IPS DF 19.7 (cell line): ENCODE results near the gene LYRM4.

Source experiments
- DNase-seq: peaks from one replicate; pipeline ENCODE4 v3.0.0-alpha.2; 2013; ENCODE audit warnings: low read depth, low spot score

Gene LYRM4

GRCh38 chr6:5246141-5247097, 14.3 kb downstream of the LYRM4 start:
- DNase-seq: no peak

GRCh38 chr6:5243069-5243468, 17.7 kb downstream of the LYRM4 start:
- DNase-seq: no peak

- DNase-seq: no peak
Measured at GRCh38 chr6:5241252-5241651, 19.5 kb downstream of the LYRM4 start.

- no peak for DNase-seq
Measured at GRCh38 chr6:5238336-5238735, 22.4 kb downstream of the LYRM4 start.

- DNase-seq: no peak
Measured at GRCh38 chr6:5237805-5238204, 22.9 kb downstream of the LYRM4 start.

- DNase-seq: no peak
Measured at GRCh38 chr6:5235830-5236229, 24.9 kb downstream of the LYRM4 start.

GRCh38 chr6:5234874-5235273, 25.9 kb downstream of the LYRM4 start:
- no peak for DNase-seq

GRCh38 chr6:5231289-5231688, 29.5 kb downstream of the LYRM4 start:
- no peak for DNase-seq

- no peak for DNase-seq
Measured at GRCh38 chr6:5230081-5230480, 30.7 kb downstream of the LYRM4 start.

GRCh38 chr6:5229356-5229755, 31.4 kb downstream of the LYRM4 start:
- no peak for DNase-seq

- no peak for DNase-seq
Measured at GRCh38 chr6:5223309-5223708, 37.4 kb downstream of the LYRM4 start.

- no peak for DNase-seq
Measured at GRCh38 chr6:5220443-5220842, 40.3 kb downstream of the LYRM4 start.

- DNase-seq: no peak
Measured at GRCh38 chr6:5219011-5219691, 41.6 kb downstream of the LYRM4 start.

- DNase-seq: no peak
Measured at GRCh38 chr6:5217356-5217755, 43.4 kb downstream of the LYRM4 start.

- DNase-seq: no peak
Measured at GRCh38 chr6:5215799-5216198, 45.0 kb downstream of the LYRM4 start.

- DNase-seq: no peak
Measured at GRCh38 chr6:5215159-5215558, 45.6 kb downstream of the LYRM4 start.

- DNase-seq: no peak
Measured at GRCh38 chr6:5214570-5215052, 46.1 kb downstream of the LYRM4 start.

- DNase-seq: no peak
Measured at GRCh38 chr6:5213836-5214235, 46.9 kb downstream of the LYRM4 start.

- DNase-seq: no peak
Measured at GRCh38 chr6:5211492-5211891, 49.3 kb downstream of the LYRM4 start.

- DNase-seq: no peak
Measured at GRCh38 chr6:5208471-5208971, 52.2 kb downstream of the LYRM4 start.

- no peak for DNase-seq
Measured at GRCh38 chr6:5208057-5208456, 52.7 kb downstream of the LYRM4 start.

GRCh38 chr6:5206920-5207561, 53.7 kb downstream of the LYRM4 start:
- no peak for DNase-seq
